H1 (cell line): ENCODE data around the gene CNDP1. TPM values are rescaled to one million over a fixed set of nuclear protein-coding genes. Genes with fewer than 3 reads are reported as not detected.

ENCODE experiments used
- CTCF ChIA-PET: fragments of 300-600 bp; sonication (Branson Sonifier 250); formaldehyde crosslinking; loops from one replicate; lab custom pipeline; 2021; ENCODE audit not compliant: partially characterized antibody; lab: Charles Lee
- POLR2A ChIA-PET: fragments of 300-600 bp; sonication (Branson Sonifier 250); formaldehyde crosslinking; loops from one replicate; lab custom pipeline; 2021; ENCODE audit warnings: inconsistent platforms; ENCODE audit not compliant: partially characterized antibody; lab: Charles Lee
- DNase-seq, 2 experiments: peaks; one replicate each; pipeline versions ENCODE4 v3.0.0 to v3.0.0-alpha.2; 2010 to 2022; ENCODE audit warnings: low spot score in 2 of 2, low read depth in 1 of 2, mixed read lengths in 1 of 2
- FAIRE-seq: peaks from 2 replicates; lab custom pipeline; 2011; peaks lifted over from hg19 to GRCh38; lab: Jason Lieb, UNC
- H2AFZ ChIP-seq: 2 replicates; pipeline ENCODE4 v1.8.1; 2012; ENCODE audit warnings: low read length, inconsistent platforms
- H2AK5ac ChIP-seq: 2 replicates; pipeline ENCODE4 v1.6.1; 2013; ENCODE audit warnings: low read depth, low read length
- H2BK120ac ChIP-seq: replicated peaks from 2 replicates; pipeline ENCODE3; 2013; ENCODE audit warnings: low read depth, low read length, inconsistent platforms
- H2BK12ac ChIP-seq: 2 replicates; pipeline ENCODE4 v1.6.1; 2013; ENCODE audit warnings: low read depth, low read length
- H2BK15ac ChIP-seq: 2 replicates; pipeline ENCODE4 v1.6.1; 2013; ENCODE audit warnings: low read length
- H2BK20ac ChIP-seq: 2 replicates; pipeline ENCODE4 v1.6.1; 2013; ENCODE audit warnings: low read length
- H2BK5ac ChIP-seq: 2 replicates; pipeline ENCODE4 v1.6.1; 2013; ENCODE audit warnings: low read depth, low read length
- H3K14ac ChIP-seq: 2 replicates; pipeline ENCODE4 v1.6.1; 2013; ENCODE audit warnings: inconsistent platforms; ENCODE audit not compliant: insufficient read length
- H3K18ac ChIP-seq: 2 replicates; pipeline ENCODE4 v1.6.1; 2013; ENCODE audit warnings: low read length; ENCODE audit errors: extremely low read depth
- H3K23ac ChIP-seq: 2 replicates; pipeline ENCODE4 v1.6.1; 2013; ENCODE audit warnings: inconsistent platforms; ENCODE audit not compliant: insufficient read length
- H3K23me2 ChIP-seq: 2 replicates; pipeline ENCODE4 v1.6.1; 2013; ENCODE audit warnings: low read depth, low read length
- H3K27ac ChIP-seq: 2 replicates; pipeline ENCODE4 v1.6.1; 2011; ENCODE audit warnings: low read depth, low read length, inconsistent platforms
- H3K27me3 ChIP-seq, 4 experiments: replicated peaks in 1 of 4; 1 replicate in 1 of 4; 2 replicates in 3 of 4; pipeline versions ENCODE4 v1.6.1 to v1.8.1; 2011 to 2013; ENCODE audit warnings: low read length in 3 of 4, mild to moderate bottlenecking in 3 of 4, inconsistent platforms in 2 of 4, mixed read lengths in 2 of 4, moderate library complexity in 1 of 4; ENCODE audit not compliant: control insufficient read depth in 3 of 4, insufficient read depth in 3 of 4; ENCODE audit errors: extremely low read depth in 1 of 4
- H3K36me3 ChIP-seq, 4 experiments: 2 replicates each; pipeline versions ENCODE4 v1.6.1 to v1.8.1; 2011 to 2013; ENCODE audit warnings: mild to moderate bottlenecking in 4 of 4, low read length in 3 of 4, moderate library complexity in 2 of 4, control low read depth in 1 of 4, inconsistent platforms in 1 of 4; ENCODE audit not compliant: insufficient read depth in 4 of 4, control insufficient read depth in 2 of 4
- H3K4ac ChIP-seq: replicated peaks from 2 replicates; pipeline ENCODE3; 2013; ENCODE audit warnings: low read length, low read depth, mixed read lengths, inconsistent platforms; ENCODE audit not compliant: insufficient read length
- H3K4me1 ChIP-seq, 4 experiments: replicated peaks in 1 of 4; 1 replicate in 1 of 4; 2 replicates in 3 of 4; pipeline versions ENCODE4 v1.6.1 to v1.8.1; 2011 to 2013; ENCODE audit warnings: low read length in 3 of 4, inconsistent platforms in 2 of 4, mixed read lengths in 1 of 4; ENCODE audit not compliant: insufficient read depth in 4 of 4, control insufficient read depth in 3 of 4
- H3K4me2 ChIP-seq, 2 experiments: 2 replicates each; pipeline versions ENCODE4 v1.6.1 to v1.8.1; 2011 to 2013; ENCODE audit warnings: low read depth in 2 of 2, low read length in 2 of 2, control low read depth in 1 of 2, inconsistent platforms in 1 of 2, mild to moderate bottlenecking in 1 of 2; ENCODE audit not compliant: insufficient read depth in 1 of 2
- H3K4me3 ChIP-seq, 4 experiments: fragments of 200-600, 300-600 bp in 1 of 4; sonication (generic), shearing (Covaris generic), sonication (Bioruptor Twin) in 1 of 4; 2 replicates each; pipeline versions ENCODE4 v1.5.1 to v1.8.1; 2011 to 2016; ENCODE audit warnings: low read length in 4 of 4, low read depth in 3 of 4, control low read depth in 2 of 4, inconsistent platforms in 2 of 4, mild to moderate bottlenecking in 2 of 4, mixed read lengths in 1 of 4, moderate library complexity in 1 of 4; ENCODE audit not compliant: insufficient read depth in 2 of 4; ENCODE audit errors: extremely low read depth in 1 of 4
- H3K56ac ChIP-seq: replicated peaks from 2 replicates; pipeline ENCODE3; 2013; ENCODE audit warnings: low read depth, mild to moderate bottlenecking, mixed read lengths, low read length, inconsistent platforms; ENCODE audit not compliant: insufficient read length
- H3K79me1 ChIP-seq: 2 replicates; pipeline ENCODE4 v1.6.1; 2013; ENCODE audit warnings: low read depth, low read length, control low read depth
- H3K79me2 ChIP-seq, 2 experiments: 2 replicates each; pipeline versions ENCODE4 v1.6.1 to v1.8.1; 2012 to 2013; ENCODE audit warnings: low read length in 2 of 2, mild to moderate bottlenecking in 2 of 2, inconsistent platforms in 1 of 2; ENCODE audit not compliant: insufficient read depth in 2 of 2, control insufficient read depth in 1 of 2
- H3K9ac ChIP-seq, 4 experiments: replicated peaks in 1 of 4; 1 replicate in 1 of 4; 2 replicates in 3 of 4; pipeline versions ENCODE4 v1.6.1 to v1.8.1; 2011 to 2013; ENCODE audit warnings: low read depth in 3 of 4, low read length in 3 of 4, control low read depth in 2 of 4, mild to moderate bottlenecking in 2 of 4, moderate library complexity in 2 of 4, inconsistent platforms in 1 of 4; ENCODE audit errors: extremely low read depth in 1 of 4
- H3K9me3 ChIP-seq, 2 experiments: 2 replicates each; pipeline versions ENCODE4 v1.6.1 to v1.8.1; 2012 to 2013; ENCODE audit warnings: mild to moderate bottlenecking in 2 of 2, moderate library complexity in 2 of 2, control low read depth in 1 of 2, inconsistent platforms in 1 of 2, low read depth in 1 of 2, low read length in 1 of 2, mixed read lengths in 1 of 2; ENCODE audit not compliant: insufficient read depth in 2 of 2
- H4K20me1 ChIP-seq, 2 experiments: replicated peaks in 1 of 2; 2 replicates each; pipeline versions ENCODE3 to v1.8.1; 2011 to 2013; ENCODE audit warnings: inconsistent platforms in 2 of 2, low read length in 2 of 2, mild to moderate bottlenecking in 1 of 2; ENCODE audit not compliant: insufficient read depth in 2 of 2, control insufficient read depth in 1 of 2
- H4K5ac ChIP-seq: 2 replicates; pipeline ENCODE4 v1.6.1; 2013; ENCODE audit warnings: low read length, low read depth, mixed read lengths, inconsistent platforms; ENCODE audit not compliant: insufficient read length
- H4K8ac ChIP-seq: 2 replicates; pipeline ENCODE4 v1.8.0; 2013; ENCODE audit warnings: mild to moderate bottlenecking, moderate library complexity, low read length, inconsistent platforms; ENCODE audit not compliant: insufficient read depth; ENCODE audit errors: extremely low read depth
- H4K91ac ChIP-seq: replicated peaks from 2 replicates; pipeline ENCODE3; 2013; ENCODE audit warnings: low read length, mixed read lengths, inconsistent platforms; ENCODE audit not compliant: insufficient read length
- HDAC2 ChIP-seq, 2 experiments: fragments of 300-600 bp in 1 of 2; sonication (generic) in 1 of 2; IDR thresholded peaks; 2 replicates each; pipeline ENCODE4 v1.6.1; 2011 to 2012; ENCODE audit warnings: low read depth in 2 of 2, low read length in 2 of 2, mild to moderate bottlenecking in 2 of 2, moderate library complexity in 2 of 2, borderline replicate concordance in 1 of 2, inconsistent platforms in 1 of 2
- JUND ChIP-seq: IDR thresholded peaks from 2 replicates; pipeline ENCODE4 v1.6.1; 2011; ENCODE audit warnings: mild to moderate bottlenecking, improper control_type of control experiment, low read length
- SIN3A ChIP-seq, 2 experiments: IDR thresholded peaks in 1 of 2; conservative IDR thresholded peaks in 1 of 2; 2 replicates each; pipeline ENCODE4 v1.6.1; 2011 to 2012; ENCODE audit warnings: low read length in 2 of 2, improper control_type of control experiment in 1 of 2, low read depth in 1 of 2, mild to moderate bottlenecking in 1 of 2
- WGBS, 2 experiments: shearing (Covaris generic) in 1 of 2; methylation state at CpG; one replicate each; pipeline versions ENCODE4 v1.1.6 to v1.1.7; 2013 to 2015; ENCODE audit warnings: low lambda C conversion rate in 2 of 2, mixed read lengths in 2 of 2, inconsistent platforms in 1 of 2, low coverage in 1 of 2, missing lambda C conversion rate in 1 of 2; ENCODE audit not compliant: insufficient replicate concordance in 2 of 2, insufficient coverage in 1 of 2, insufficient read length in 1 of 2; ENCODE audit errors: extremely low coverage in 1 of 2, missing lambda C conversion rate in 1 of 2; 5-methylcytosine and 5-hydroxymethylcytosine counted together
- polyA plus RNA-seq, 7 experiments: library from polyadenylated mRNA; depleted of rRNA in 3 of 7; stranded (reverse) in 5 of 7; unstranded in 2 of 7; fragments of >200 nt in 5 of 7; fragments of 200-250 nt in 2 of 7; gene quantifications; 1 replicate in 5 of 7; 2 replicates in 1 of 7; 4 replicates in 1 of 7; pipeline versions ENCODE4 v1.2.1 to v1.2.3, GENCODE V29; 2011 to 2013; ENCODE audit warnings: missing spikeins in 2 of 7, mixed read lengths in 2 of 7
- total RNA-seq: library from RNA; stranded (reverse); fragmentation: NEBNext Ultra II Directional; extraction: Animal tissue kit (Norgen Biotek cat#: 25700); gene quantifications from 2 replicates; pipeline ENCODE4 v1.2.1, GENCODE V29; 2021

CNDP1 gene
- total and polyA plus RNA-seq, 2 of the 8 experiments (the other 6 are each of a cell fraction or from before 2014, with no cell fraction given), result 0.09 TPM; not detected in 1

- no peak overlapping the region for H3K4me3 ChIP-seq
- H4K20me1 ChIP-seq, result peaks cover 4 to 15% of the 10 kb centered on the region in 2 experiments
- no peak overlapping the region for H2BK5ac ChIP-seq
- CTCF ChIA-PET, result interaction anchor here (0.7 to 1.7 kb wide), 2 partner anchors 36 to 404 kb away, joined by 3 to 6 read pairs; no protein-coding TSS in a partner anchor
- H3K27ac ChIP-seq, result no peak overlapping the region
- peaks cover 13% of the 10 kb centered on the region for H3K79me1 ChIP-seq
- no peaks in the 10 kb centered on the region for H3K4me1 ChIP-seq
- DNase-seq (no peak), FAIRE-seq (no peak)
- no peak overlapping the region for H3K23ac ChIP-seq
- no peaks in the 10 kb centered on the region for H3K23me2 ChIP-seq
- no peak overlapping the region for H3K4me2 ChIP-seq
- H3K4ac ChIP-seq, result no peak overlapping the region
- 92% methylated on average over 13 of the region's 13 CpGs; no CpG with 5 or more reads in 1 of the 2 experiments for WGBS, 2 experiments
- H2BK120ac ChIP-seq, result no peak overlapping the region
- no peak overlapping the region for H2BK12ac ChIP-seq
- no peaks in the 10 kb centered on the region; a peak in 1 of 4 replicates for H3K79me2 ChIP-seq
- H3K27me3 ChIP-seq, result no peaks in the 10 kb centered on the region
- POLR2A ChIA-PET, result interaction anchor here (3.2 to 4.9 kb wide), 2 partner anchors 9 to 17 kb away, joined by 10 to 31 read pairs; no protein-coding TSS in a partner anchor
- H2BK20ac ChIP-seq, result no peak overlapping the region
- H2AFZ ChIP-seq, result no peak overlapping the region
- no peak overlapping the region for H3K18ac ChIP-seq
- H3K9me3 ChIP-seq, result no peaks in the 10 kb centered on the region; a peak in 1 of 4 replicates
- H3K9ac ChIP-seq, result no peak overlapping the region
- H2BK15ac ChIP-seq, result no peak overlapping the region
- H2AK5ac ChIP-seq, result no peak overlapping the region
- no peak overlapping the region for H3K56ac ChIP-seq
- no peak overlapping the region for H4K8ac ChIP-seq
- no peak overlapping the region for H3K14ac ChIP-seq
- peaks cover 19 to 82% (median 68%) of the 10 kb centered on the region in 4 experiments for H3K36me3 ChIP-seq
- no peak for TF ChIP-seq SIN3A (conservative IDR thresholded peaks at IDR 0.05 in 1 of 2, IDR thresholded peaks at IDR 0.05 in 1 of 2; ENCODE audit: low read depth in 1 of 2, low read length in 2 of 2)
- no peak for TF ChIP-seq JUND
- TF ChIP-seq HDAC2 (IDR thresholded peaks at IDR 0.05; ENCODE audit: borderline replicate concordance in 1 of 2, low read depth in 2 of 2, low read length in 2 of 2), result no peak
- H4K5ac ChIP-seq, result no peak overlapping the region
- H4K91ac ChIP-seq, result no peak overlapping the region
These were observed 18.6 kb upstream of the CNDP1 start for GRCh38 chr18:74515620-74516231.
